ENCODE data around the gene RNF126. TPM values are rescaled to one million over a fixed set of nuclear protein-coding genes. Genes with fewer than 3 reads are reported as not detected.

The RNF126 gene
- total RNA-seq, 1 experiment from 2014 or later: 61.2 TPM

GRCh38 chr19:611481-611868 lies 51.5 kb downstream of the RNF126 start:
- Histone ChIP-seq H3K27ac (ENCODE audit: low read length) (no peak overlapping the region; the same call in 1 of the 2 replicates), H3K4me1 (ENCODE audit: control insufficient read depth, insufficient read depth, low read length) (peaks cover 26% of the 10 kb centered on the region), H3K27me3 (ENCODE audit: control insufficient read depth, insufficient read depth, low read length) (no peaks in the 10 kb centered on the region), H3K4me3 (ENCODE audit: low read depth in 2 of 2, low read length in 2 of 2) (no peak overlapping the region), H3K36me3 (ENCODE audit: control insufficient read depth, insufficient read depth, low read length) (no peaks in the 10 kb centered on the region), H3K9me3 (ENCODE audit: control insufficient read depth, insufficient read depth, low read depth, low read length) (no peaks in the 10 kb centered on the region)
- DNase-seq (ENCODE audit: low read depth, low spot score) (no peak), ATAC-seq (no peak)
- ChIA-PET CTCF (no interaction called here), POLR2A (no interaction called here)
- no peak for TF ChIP-seq SIN3A (IDR thresholded peaks at IDR 0.05; ENCODE audit: borderline replicate concordance, insufficient read depth, low read depth, low read length)
- no peak for TF ChIP-seq TCF7L2 (IDR thresholded peaks at IDR 0.05; ENCODE audit: low read depth, low read length)
- TF ChIP-seq POLR2AphosphoS5 (IDR thresholded peaks at IDR 0.05; ENCODE audit: low read depth, low read length): no peak
- no peak for TF ChIP-seq CTCF (IDR thresholded peaks at IDR 0.05)
- TF ChIP-seq REST (IDR thresholded peaks at IDR 0.05; ENCODE audit: insufficient read depth in 1 of 2, low read depth in 2 of 2, low read length in 1 of 2): no peak
- in situ Hi-C loops (cut with HindIII; ENCODE audit: low pct_unique_long_range_greater_than_20kb, low sequenced_read_pairs): no loop called here
- no TSS peak for BruUV-seq (replicated peaks)
- intact Hi-C loops (cut with micrococcal nuclease; ENCODE audit: unreplicated experiment): no loop called here

- intact Hi-C loops (cut with micrococcal nuclease; ENCODE audit: unreplicated experiment) (no loop called here), in situ Hi-C loops (cut with HindIII; ENCODE audit: low pct_unique_long_range_greater_than_20kb, low sequenced_read_pairs) (no loop called here)
- H3K27ac ChIP-seq (ENCODE audit: low read length): peak overlapping the region; percentile 46
- POLR2A ChIA-PET: no interaction called here
- H3K4me1 ChIP-seq (ENCODE audit: control insufficient read depth, insufficient read depth, low read length): peaks cover 26% of the 10 kb centered on the region
- H3K27me3 ChIP-seq (ENCODE audit: control insufficient read depth, insufficient read depth, low read length): no peaks in the 10 kb centered on the region
- H3K9me3 ChIP-seq (ENCODE audit: control insufficient read depth, insufficient read depth, low read depth, low read length): no peaks in the 10 kb centered on the region
- TF ChIP-seq TCF7L2 (IDR thresholded peaks at IDR 0.05; ENCODE audit: low read depth, low read length) (peak; percentile 66; the same call in 1 of the 2 replicates), CTCF (IDR thresholded peaks at IDR 0.05) (no peak)
- H3K36me3 ChIP-seq (ENCODE audit: control insufficient read depth, insufficient read depth, low read length): no peaks in the 10 kb centered on the region
- H3K4me3 ChIP-seq (ENCODE audit: low read depth in 2 of 2, low read length in 2 of 2): no peak overlapping the region
- DNase-seq (ENCODE audit: low read depth, low spot score) (no peak), ATAC-seq (peak; percentile 61)
- CTCF ChIA-PET: no interaction called here
- BruUV-seq (replicated peaks): no TSS peak
These were observed 52.1 kb downstream of the RNF126 start for GRCh38 chr19:610801-611480.

Data from Panc1 (cell line).